GM21390 (cell line): Measurements from ENCODE around the gene AGO3.
A peak's percentile ranks its signal among the peaks of the same experiment; 100 is the strongest.

Experiments used
- ATAC-seq: cut with Tn5 transposase; IDR thresholded peaks from one replicate; pipeline ENCODE4 v1.9.1; 2021; ENCODE audit not compliant: unreplicated experiment

Gene AGO3

DNA sequence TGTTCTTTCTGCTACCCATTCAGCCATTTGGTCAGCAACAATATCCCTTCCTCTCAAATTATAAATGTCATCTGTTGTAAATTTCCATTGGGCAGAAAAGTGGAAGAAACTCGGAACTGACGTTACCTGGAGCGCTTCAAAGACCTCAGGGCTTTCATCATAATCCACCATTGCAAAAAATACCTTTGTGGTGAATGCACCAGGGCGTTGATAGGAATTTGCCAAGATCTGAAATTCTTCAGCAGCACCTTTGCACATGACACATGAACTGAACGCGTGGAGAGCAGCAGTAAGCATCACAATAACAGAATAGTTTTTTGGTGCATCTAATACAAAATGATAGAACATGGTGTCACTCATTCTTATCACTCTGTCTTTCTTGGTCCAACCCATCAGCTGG lies 149.9 kb downstream of the AGO3 start:
- ATAC-seq, result no peak

GRCh38 chr1:36081926-36082485 lies 151.1 kb downstream of the AGO3 start:
- no peak for ATAC-seq

DNA sequence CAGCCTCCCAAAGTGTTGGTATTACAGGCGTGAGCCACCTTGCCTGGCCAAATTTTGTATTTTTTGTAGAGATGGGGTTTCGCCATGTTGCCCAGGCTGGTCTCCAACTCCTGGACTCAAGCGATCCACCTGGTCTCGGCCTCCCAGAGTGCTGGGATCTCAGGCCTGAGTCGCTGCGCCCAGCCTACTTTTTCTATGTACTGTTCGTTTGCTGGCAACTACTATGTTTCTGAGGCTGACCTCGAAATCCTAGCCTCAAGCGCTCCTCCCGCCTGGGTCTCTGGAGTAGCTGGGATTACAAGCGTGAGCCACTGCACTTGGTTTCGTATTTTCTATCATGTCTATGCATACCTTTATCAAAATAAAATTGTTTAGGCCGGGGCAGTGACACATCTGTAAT lies 152.3 kb downstream of the AGO3 start:
- ATAC-seq, result no peak

DNA sequence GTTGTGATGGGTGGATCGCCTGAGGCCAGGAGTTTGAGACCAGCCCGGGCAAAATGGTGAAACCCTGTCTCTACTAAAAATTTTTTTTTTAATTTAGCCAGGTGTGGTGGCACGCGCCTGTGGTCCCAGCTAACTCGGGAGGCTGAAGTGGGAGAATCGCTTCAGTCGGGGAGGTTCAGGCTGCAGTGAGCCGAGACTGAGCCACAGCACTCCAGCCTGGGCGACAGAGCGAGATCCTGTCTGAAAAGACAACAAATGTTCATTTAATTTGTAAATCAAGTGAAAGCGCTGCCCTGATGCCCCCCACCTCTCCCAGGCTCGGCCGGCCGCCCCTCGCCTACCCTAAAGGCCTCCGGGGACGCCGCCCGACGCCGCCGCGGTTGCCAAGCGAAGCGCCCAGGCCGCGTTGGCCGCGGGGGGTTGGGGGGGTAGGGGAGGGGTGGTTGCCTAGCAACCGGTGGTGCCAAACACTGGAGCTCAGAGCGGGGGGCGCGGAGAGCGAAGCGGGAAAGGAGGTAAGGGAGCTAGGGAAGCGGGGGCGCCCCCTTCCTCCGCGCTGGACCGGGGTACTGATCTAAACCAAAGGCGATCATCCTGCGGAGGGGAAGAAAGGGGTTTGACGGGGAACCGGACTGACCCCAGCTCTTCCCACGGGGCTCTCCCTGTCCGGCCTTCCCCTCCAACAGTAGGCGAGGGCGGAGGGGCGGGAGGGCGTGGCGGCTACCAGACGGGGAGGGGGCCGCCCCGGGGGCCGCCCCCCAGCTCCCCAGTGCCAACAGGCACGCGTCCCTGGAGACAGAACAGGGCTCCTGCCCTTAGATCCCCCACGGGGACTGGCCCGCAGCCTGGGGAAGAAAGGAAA lies 153.0 kb downstream of the AGO3 start, which contains the start of gene TEKT2:
TSS of gene TEKT2 (plus strand) at position 460 of the 862 bp plus-strand sequence. CDS start 828 bp downstream, outside the sequence.
- ATAC-seq, result no peak

- no peak for ATAC-seq
Observed at GRCh38 chr1:36084497-36085115, 153.7 kb downstream of the AGO3 start.

DNA sequence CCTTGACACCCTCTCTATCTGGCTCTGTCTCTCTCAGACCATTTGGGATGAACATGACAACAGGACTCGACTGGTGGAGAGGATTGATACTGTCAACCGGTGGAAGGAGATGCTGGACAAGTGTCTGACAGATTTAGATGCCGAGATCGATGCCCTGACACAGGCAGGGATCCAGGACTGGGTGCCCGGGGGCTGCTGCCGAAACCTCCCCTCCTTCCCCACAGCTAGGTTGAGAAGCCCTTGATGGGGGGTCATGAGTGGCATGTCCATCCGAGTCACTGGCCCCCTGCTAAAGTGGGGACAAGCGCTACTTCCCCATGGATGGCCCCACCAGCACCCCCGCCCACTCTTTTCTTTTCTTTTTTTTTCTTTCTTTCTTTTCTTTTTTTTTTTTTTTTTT lies 154.2 kb downstream of the AGO3 start:
- no peak for ATAC-seq

GRCh38 chr1:36085686-36086526 lies 155.0 kb downstream of the AGO3 start:
- ATAC-seq, result no peak

GRCh38 chr1:36086529-36087232 lies 155.8 kb downstream of the AGO3 start:
- ATAC-seq, result no peak

DNA sequence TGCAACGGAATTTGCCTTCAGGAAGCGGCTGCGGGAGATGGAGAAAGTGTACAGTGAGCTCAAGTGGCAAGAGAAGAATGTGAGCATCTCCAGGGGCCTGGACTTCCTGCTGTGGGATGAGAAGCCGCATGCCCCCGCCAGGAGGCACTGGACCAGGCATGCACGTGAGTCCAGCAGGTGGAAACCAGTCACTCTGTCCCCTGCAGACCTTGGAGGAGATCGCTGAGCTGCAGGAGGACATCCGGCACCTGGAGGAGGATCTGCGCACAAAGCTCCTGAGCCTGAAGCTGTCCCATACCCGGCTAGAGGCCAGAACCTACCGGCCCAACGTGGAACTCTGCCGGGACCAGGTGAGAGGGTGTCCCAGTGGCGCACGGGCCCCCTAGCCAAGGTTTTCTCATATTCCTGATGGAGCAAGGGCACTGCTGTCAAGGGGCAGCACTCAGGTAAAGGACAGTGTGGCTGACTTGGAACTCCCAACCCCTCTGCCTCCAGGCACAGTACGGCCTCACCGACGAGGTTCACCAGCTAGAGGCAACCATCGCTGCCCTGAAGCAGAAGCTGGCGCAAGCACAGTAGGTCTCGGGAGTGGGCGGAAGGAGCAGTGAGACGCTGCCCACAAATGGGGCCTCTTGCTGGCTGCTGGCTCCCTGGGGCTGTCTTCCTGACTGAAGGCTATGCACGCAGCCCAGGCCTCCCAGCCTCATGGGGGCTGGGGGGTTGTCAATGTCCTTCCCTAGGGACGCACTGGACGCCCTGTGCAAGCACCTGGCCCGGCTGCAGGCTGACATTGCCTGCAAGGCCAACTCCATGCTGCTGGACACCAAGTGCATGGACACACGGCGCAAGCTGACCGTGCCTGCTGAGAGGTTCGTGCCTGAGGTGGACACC lies 156.6 kb downstream of the AGO3 start:
- no peak for ATAC-seq

DNA sequence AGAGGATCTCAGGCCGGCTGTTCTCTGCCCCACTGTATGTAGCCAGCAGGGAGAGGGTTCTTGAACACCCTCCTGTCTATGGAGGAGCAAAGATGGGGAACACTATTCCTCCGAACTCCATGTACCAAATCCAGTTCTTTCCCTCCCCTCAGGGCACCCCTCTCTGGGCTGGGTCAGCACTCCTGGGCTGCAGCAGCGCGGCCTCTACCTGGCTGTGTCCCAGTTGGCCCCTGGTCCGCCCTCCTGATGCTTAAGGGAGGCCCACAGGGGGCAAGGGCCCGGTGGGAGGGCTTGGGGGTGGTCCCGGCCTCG lies 157.3 kb downstream of the AGO3 start:
- peak; percentile 3 for ATAC-seq

DNA sequence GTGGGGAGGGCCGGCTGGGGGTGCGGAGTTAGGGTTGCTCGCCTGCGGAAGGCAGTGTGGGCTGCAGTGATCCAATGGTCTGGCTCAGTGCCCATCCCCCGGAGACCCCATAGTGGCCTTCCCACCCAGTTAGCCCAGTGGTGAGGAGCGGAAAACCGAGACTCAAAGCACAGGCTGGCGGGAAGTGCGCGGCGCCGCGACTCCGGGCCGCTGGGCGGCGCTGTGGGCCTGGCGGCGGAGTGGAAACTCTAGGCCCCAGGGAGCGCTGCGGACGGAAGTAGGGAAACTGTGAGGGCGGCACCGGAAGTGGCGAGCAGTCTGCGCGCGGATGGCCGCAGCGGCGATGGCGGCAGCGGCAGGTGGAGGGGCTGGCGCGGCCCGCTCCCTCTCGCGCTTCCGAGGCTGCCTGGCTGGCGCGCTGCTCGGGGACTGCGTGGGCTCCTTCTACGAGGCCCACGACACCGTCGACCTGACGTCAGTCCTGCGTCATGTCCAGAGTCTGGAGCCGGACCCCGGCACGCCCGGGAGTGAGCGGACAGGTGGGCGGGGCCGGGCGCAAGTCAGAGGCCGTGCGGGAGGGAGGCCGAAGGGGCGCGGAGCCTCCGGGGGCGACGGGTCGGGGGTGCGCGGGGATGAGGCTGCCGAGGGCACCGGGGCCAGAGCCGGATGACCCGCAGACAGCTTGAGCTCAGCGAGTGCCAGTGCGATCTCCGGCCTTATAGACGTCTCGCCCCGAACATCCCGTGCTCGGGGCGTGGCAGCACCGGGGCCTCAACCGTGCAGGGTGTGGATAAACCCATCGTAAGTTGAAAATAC lies 157.9 kb downstream of the AGO3 start, which contains the start of gene ADPRS:
TSS of gene ADPRS (plus strand) at position 316 of the 816 bp plus-strand sequence. CDS start at position 329, 13 bp downstream.
- peak; percentile 68 for ATAC-seq

DNA sequence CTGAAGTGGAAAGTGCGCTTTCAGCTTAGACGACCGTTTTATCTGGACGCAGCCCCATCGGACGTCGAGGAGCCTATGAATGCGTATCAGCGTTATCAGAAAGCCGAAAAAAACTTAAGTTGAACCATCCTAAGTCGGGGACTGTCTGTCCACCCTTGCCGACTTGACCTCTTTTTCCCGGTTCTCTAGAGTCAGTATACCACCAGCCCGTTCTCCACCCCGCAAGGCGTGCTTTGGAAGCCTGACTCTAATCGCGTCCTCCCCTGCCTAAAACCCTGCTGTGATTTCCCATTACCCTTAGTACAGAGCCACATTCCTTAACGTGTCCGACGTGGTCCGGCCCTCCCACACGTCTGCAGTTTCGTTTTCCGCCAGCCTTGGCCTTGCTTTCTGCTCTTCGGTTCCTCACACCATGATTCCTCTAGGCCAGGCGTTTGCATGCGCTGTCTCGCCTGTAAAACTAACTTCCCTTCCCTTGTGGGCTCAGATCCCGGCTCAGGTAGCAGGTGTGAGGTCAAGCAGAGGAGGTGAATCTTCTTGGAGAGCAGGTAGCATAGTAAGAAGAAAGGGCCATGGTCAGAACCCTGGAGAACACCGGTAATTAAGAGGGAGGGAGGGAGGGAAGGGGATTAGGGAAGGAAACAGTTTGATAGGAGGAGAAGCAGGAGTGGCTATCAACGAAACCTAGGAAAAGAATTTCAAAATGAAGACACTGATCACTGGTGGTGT lies 158.7 kb downstream of the AGO3 start:
- ATAC-seq, result peak; percentile 11

DNA sequence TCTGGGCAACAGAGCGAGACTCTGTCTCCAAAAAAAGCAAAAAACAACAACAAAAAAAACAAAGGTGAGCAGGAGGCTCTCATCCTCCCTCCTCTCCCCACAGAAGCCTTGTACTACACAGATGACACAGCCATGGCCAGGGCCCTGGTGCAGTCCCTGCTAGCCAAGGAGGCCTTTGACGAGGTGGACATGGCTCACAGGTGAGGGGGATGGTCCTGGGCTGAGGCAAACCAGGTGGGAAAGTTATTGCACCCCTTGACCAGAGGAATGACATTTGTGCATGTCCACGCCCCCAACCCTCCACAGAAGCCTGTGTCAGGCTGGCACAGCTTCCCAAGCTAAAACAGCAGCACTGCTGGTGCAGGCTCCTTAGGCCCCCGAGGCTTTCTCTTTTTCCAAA lies 160.2 kb downstream of the AGO3 start:
- ATAC-seq, result no peak

- ATAC-seq, result no peak
Observed at GRCh38 chr1:36091698-36092097, 160.8 kb downstream of the AGO3 start.

- no peak for ATAC-seq
Observed at GRCh38 chr1:36092166-36092797, 161.4 kb downstream of the AGO3 start.

GRCh38 chr1:36092798-36093185 lies 161.9 kb downstream of the AGO3 start:
- ATAC-seq, result no peak

- no peak for ATAC-seq
Observed at GRCh38 chr1:36093226-36093625, 162.3 kb downstream of the AGO3 start.

DNA sequence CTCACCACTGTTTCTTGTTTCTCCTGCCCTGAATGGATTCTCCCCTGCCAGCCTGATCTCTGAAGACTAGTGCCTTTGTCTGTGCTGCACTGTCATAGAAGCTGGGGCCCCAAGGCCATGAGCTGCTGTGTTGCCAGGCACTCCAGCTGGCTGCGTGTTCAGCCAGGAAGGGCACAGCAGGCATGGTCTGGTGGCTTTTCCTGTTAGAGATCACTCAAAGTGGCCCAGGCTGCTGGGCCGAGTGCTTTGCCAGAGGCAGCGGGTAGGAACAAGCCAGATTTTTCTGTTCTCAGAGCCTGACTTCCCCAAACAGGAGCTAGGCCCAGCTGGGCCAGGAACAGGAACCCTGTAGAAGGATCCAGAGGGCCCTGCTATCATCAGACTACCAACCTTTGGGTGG lies 163.0 kb downstream of the AGO3 start:
- ATAC-seq, result no peak
